HG02981 (cell line): ENCODE results near the gene LRRC46.

ENCODE experiments used
- ATAC-seq: cut with Tn5 transposase; IDR thresholded peaks from one replicate; pipeline ENCODE4 v1.9.1; 2021; ENCODE audit warnings: mild to moderate bottlenecking, moderate library complexity; ENCODE audit not compliant: unreplicated experiment

LRRC46 gene

DNA sequence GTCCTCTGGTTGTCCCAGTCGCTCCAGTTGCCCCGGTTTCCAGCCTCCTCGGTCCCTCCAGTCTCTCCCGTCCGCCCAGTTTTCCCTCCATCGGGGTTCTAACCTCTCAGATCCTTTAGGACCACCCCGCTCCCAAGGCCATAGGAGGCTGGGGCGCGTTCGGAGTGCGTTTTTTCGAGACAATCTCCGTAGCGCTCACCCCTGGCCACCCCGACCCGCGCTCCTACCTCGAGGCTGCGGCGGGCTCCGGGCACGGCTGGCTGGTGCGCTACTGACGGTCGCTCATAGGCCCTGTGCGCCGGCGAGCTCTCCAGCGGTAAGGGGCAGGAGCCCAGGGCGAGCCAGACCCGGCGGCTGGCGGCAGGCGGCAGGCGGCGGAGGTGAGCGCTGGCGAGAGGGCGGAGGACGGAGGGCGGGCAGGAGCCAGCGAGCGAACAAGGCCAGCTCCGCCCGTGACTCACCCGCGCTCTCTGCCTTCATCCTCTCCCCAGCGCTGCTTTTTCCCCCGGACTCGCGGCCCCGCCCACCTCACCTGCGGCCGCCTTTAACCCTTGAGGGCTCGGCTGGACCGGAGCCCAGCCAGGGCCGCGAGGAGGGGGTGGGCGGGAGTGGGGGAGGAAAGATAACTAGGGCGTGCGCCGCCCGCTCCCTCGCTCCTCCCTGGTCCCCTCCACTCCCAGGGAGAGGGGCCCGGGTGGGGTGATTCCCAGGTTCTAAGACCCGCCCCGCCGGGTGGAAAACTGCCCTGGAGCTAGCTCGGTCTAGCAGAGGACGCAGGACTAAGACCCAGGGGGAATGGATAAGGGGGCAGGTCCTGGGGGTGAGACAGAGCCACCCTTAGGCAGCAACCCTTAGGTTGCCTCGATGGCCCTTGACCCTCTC, 19.5 kb downstream of the LRRC46 start, which contains the start of gene SP6:
Gene SP6, minus strand, starts transcription at position 472 of the 882 bp plus-strand sequence. CDS start 2,734 bp downstream, outside the sequence.
- no peak for ATAC-seq

DNA sequence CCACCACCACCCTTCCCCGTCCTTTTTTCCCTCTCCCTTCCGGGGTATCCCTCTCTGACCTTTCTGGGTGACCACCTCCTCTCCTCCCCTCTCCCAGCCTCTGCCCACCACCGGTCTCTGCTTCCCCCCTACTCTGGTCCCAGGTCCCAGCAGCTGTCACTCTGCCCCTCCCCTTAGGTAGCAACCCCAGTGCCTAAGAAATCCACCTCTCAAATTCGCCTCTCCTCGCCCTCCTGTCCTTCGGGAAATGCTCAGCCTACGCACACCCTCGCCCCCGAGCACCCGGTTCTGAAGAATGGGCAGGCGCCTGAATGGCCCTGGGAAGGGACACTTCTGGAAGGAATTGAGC, 20.3 kb downstream of the LRRC46 start:
- no peak for ATAC-seq

DNA sequence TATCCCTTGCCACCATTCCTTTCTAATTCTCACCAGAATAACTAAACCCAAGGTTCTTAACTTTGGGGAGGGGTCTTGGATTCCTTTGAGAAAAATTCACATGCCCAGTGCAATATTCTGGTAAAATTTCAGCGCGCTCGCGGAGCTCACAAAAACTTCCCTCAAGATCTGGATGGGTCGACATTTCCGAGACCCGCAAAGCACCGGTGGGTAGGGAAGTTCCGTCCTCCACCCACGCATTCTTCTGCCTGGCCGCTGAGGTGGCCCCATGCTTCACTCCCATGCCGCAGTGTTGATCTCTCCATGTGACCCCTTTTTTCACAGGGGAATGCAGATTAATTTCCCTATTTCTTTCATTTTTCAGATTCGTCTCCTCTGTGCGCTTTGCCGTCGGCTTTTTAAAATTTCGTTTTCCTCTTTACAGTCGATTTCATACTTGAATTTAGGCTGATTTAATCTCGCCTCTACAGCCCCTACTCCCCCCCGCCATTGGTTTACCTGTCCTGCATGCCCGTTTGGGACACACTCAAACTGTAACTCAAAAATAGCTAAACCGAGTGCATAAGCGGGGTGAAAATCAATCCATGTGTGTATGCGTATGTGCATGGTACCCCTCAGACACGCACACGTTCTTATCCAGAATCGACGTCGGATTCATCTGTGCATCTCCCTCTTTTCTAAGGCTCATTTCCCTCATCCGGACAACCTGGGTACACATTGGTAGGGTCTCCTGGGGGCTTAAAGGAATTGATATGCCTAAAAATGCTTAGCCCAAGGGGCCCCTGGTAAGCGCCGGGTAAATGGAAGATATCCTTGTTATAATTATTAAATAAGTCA, 20.9 kb downstream of the LRRC46 start:
- no peak for ATAC-seq

DNA sequence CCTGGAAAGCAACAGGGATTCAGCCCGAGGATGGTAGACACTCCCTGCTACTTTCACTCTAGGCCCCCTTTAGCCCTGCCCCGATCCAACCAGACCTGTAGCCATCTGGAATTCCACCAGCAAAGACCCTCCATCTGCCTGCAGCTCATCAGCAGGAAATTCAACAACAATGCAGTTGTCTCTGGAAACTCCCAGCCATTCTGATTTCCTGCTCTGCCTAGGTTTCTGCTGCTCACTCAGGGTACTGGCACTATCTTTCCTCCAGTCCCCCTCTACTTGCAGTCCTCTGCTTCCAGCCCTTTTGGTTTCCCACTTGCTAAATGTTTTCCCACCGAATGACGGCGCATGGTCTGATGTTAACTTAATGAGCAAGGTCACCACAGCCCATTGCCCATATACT, 22.1 kb downstream of the LRRC46 start:
- ATAC-seq, result no peak

DNA sequence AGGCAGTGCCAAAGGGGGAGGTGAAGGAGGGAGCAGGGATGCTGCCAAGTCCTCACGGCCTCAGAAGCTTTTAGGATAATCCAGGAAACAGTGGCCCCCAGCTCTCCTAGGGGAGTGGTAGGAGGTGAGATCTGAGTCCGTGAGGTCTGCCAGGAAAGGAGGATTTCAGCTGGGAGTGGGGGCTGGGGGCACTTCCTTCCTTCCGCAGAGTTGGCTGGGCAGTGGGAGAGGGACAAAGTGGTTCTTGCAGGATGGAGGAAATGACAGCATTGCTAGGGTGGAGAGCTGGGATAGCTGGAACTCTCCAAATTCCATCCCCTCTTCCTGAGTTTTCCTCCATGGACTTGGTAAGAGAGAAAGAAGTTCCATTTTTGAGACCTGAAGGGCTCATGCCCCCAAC, 24.3 kb downstream of the LRRC46 start:
- ATAC-seq, result no peak

DNA sequence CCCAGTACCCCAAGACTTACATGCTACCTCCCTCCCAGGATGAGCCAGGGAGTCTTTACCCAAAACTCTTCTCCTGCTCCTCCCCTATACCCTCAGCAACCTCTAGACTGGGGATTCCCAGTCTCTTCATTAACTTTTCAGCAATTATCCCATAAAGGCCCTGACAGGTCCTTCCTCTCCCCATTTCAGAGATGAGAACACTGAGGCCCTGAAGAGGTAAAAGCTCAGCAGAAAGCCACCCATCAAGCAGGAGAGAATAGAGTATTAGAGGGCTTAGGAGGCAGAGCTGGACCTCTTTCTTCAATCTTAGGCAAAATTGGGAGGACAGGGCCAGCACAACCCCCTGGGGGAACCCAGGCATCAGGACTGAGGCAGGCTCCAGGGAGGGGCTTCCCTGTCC, 25.4 kb downstream of the LRRC46 start:
- no peak for ATAC-seq

DNA sequence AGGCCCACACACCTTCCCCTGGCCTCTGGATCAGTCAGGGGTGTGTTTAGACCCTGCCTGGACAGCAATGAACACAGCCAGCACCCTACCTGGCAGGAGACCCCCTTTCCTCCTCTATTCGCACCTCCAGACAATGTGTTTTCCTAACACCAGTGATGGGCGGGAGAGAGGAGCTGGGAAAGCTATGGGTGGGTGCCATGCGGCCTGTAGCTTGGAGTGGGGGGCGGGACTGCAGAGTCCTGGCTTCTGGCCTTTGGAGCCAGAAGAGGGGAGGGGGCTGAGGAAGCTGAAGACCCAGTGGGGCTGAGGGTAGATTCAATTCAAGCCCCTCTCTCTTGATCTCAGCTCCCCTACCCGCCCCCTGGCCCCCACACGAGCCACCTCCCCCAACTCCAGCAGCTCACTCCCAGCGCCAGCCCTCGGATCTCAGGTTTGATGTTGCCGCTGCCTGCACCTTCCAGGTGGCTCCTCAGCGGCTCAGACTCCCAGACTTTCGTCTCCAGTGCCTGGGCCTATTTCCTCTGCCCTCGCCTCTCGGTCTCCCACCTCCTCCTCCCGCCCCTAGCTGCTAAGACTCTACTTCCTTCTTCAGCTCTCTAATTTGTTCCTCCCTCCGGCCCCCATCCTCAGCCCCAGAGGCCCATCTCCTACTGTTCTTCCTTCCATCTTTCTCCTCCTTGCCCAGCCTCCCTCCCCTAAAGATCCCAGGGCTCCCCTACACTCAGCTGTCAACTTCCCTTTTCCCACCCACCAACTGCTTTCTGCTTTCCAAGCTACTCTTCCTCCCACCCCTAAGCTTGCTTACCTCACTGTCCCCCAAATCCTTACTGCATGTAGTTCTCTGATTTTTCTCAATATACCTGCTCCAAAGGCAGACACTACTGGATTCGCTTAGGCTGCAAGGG, 26.3 kb downstream of the LRRC46 start:
- ATAC-seq, result no peak

DNA sequence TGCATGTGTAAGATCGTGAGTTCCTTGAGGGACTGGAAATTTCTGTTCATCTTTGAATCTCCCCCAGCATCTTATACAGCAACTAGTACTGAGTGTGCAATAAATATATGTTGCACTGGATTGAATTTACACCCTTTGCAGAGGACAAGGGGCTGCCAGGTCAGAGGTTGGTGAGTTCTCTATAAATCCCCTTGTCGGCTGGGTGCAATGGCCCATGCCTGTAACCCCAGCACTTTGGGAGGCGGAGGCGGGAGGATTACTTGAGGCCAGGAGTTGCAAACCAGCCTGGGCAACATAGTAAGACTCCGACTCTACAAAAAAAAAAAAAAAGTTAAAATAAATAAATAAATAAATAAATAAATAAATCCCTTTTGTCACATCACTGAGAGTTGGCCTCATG, 28.9 kb downstream of the LRRC46 start:
- no peak for ATAC-seq

DNA sequence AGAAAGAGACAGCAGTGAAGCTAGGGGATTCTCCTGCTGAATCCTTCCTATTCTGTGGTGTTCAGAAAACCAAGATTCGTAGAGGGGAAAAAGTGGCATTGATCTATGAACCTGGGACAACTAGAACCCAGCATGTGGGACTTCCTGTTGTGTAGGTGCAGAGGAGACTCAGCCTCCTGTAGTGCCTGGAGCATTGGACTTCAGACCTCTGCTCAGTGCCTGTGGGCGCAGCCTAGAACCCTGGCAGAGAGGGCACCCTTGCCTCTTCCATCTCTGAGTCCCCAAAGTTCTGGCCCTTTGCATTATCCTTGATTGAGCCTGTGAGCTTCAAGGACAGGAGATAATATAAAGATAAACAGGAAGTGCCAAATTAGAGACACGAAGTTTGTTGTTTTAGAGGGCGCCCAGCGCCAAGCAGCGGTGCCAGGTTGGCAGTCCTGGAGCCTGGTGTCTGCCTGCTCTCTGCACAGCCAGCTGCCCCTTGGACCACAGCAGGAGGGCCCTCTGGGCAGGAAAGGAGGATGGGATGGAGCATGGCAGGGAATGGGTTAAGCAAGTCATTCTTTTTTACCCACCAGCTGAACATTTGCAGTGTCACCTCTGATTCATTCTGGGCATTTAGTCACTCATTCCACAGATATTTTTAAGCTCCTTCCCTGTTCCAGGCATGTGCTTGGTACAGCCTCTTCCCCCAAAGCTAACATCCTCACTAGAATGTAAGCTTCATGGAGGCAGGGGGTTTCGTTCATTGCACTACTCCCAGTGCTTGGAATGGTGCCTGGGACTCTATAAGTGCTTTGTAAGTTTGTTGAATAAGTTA, 31.4 kb downstream of the LRRC46 start:
- no peak for ATAC-seq

DNA sequence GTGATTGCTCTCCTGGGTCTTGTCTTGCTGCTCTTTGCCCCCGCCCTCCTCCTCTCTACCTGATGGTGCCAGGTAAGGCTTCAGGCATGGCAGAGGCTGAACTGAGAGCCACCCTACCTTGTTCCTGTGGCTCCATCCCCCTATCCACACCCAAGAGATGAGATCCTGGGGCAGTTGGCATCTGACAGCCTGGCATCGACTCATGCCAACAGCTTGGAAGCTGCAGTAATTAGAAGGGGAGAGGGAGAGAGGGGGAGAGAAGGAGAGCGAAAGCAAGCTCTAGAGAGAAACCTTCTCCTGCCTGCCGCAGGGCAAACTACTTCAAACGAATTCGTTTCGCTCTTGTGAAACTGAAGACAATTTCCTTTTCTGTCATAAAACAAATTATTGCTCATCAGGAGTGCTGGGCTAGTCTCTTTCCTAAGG, 33.3 kb downstream of the LRRC46 start:
- ATAC-seq, result no peak

DNA sequence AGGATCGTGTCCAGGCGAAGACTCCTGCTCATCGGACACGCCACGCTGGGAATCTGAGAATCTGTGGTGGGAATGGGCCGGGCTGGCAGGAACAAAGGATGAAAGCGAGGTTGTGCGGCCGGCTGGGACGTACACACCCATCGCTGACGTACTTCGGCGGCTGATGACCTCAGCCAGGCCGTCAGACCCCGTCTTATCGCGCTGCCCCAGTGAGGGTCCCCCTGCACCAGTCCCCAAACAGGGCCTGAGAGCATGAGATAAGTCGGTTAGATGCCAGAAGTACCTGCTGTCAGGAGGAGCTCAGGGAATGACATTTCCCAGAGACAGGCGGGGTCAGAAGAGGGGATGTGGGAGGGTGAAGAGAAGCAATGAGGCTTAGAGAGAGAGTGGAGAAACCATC, 35.5 kb downstream of the LRRC46 start:
- ATAC-seq, result no peak

DNA sequence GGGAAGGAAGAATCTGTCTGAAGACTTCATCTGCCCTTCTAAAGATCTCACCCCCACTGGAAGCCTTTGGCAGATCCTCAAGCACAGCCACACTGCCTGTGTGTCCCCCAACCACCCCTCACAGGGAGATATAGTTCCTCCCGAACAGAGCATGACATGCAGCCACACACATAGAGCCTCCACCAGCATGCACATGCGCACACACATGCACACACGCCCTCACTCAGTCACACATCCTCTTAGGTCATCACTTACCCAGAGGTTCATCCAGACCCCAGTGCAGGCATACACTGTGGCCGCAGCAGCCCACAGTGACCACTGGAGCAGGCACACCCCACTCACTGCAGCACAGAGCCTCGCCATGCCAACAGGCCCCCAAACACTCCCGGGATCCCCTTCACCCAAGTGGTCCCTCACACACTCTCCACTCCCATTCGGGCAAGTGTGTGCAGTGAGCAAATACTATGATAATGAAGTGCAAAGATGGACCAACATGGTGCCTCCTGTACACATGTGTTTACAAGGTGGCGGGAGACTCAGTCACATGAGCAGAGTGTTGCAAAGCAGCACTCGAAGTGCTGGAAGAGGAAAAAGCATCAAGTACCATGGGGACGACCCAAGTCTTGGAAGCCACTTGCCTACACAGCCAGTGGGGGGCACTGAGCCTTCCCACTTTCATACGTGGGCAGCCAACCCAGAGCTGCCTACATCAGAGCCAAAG, 36.5 kb downstream of the LRRC46 start:
- ATAC-seq, result no peak

DNA sequence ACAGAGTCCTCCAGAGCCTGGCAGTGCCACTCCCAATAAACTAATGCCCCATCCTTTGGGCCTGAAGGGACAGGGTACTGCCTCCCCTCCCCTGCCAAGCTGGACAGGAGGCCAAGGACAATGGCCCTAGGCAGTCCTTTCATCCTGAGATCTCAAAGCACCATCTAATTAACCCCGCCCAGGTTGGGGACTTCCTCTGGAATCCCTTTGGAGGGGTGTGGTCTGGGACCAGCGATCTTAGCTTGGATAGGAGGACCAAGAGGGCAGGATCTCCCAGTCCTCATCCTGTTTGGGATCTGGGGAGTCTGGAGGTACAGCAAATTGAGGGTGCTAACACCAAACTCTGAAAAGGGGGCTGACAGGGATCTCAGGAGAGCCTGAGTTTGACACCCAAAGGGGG, 37.6 kb downstream of the LRRC46 start:
- ATAC-seq, result no peak

DNA sequence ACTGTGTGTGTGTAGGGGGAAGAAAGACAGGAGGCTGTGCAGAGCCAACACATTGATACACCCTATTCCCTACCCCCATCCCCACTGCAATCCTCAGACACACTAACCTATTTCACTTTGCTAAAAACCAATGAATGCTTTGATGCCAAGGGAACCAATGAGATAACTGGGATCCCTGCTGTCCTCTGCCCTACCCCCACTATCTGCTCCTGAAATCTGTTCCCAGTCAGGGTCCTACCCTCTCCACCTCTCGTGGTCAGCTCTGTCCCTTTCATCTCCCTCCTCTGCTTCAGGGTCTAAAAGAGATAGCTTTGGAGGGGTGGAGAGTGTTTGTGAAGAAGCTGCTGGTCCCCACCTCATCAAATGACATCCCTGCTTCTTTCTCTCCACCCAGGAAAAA, 38.6 kb downstream of the LRRC46 start:
- ATAC-seq, result no peak

DNA sequence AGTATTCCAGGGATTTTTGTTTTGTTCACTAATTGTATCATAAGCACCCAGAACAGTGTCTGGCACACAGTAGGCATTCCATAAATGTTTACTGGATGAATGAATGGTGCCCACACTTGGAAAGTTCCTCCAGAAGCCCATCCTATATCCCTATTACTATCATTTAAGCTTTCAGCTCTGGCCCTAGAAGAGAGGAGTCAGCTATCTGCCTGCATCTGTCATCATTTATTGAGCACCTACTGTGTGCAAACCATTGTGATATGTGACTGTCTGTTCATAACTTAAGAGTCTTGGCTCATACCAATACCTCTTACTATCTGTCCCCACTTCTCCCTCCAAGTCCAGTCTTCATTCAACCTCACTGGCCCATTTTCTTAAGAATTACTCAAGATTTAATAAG, 39.6 kb downstream of the LRRC46 start:
- ATAC-seq, result no peak

DNA sequence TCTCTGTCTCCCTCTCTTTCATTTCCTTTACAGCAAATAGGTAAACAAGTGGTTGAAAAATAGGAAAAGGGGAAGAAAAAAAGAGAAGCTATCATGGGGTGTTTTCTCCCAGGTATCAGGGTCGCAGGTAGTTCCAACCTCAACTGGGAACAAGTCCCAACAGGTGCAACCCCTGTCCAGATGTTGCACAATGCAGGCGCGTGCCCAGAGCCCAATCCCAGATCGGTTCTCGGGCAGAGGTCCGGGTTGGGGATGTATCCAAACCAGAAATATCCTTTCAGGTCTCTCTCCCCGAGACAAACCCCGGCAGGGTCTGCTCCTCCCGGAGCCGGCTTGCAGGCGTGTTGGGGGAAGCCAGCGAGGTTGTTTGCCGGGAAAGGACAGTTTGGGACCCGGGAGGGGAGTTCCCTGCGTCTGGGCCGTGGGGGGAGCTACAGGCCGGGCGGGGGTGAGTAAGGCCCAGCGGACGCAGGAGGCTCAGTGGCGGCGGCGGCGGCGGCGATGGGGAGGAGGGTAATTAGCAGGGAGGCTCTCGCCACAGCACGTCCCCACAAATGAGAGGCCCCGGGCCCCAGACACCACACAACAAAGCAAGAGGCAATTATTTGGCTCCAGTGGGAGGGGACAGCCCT, 40.7 kb downstream of the LRRC46 start:
- no peak for ATAC-seq

DNA sequence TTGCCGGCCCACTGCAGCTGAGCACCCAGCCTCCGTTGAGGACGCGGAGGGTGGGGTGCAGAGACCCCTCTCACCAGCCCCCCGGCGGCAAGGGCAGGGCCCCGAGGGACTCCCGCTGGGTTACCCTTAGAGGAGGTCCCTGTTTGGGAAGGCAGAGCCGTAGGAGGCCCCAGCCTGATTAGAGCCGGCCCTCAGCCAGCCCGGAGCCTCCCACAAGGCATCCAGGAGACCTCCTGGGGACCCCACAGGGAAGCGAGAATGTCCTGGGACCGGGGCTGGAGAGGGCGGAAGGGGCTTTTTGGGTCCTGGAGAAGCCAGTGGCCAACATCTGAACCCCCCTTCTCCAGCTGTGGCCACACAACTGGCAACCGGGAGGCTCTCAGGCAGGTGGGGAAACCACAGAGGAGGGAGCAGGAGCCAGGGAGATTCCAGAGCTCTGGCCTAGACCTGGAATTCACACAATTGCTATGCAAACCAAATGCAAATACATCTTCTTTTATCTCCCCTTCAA, 41.2 kb downstream of the LRRC46 start:
- ATAC-seq, result no peak

DNA sequence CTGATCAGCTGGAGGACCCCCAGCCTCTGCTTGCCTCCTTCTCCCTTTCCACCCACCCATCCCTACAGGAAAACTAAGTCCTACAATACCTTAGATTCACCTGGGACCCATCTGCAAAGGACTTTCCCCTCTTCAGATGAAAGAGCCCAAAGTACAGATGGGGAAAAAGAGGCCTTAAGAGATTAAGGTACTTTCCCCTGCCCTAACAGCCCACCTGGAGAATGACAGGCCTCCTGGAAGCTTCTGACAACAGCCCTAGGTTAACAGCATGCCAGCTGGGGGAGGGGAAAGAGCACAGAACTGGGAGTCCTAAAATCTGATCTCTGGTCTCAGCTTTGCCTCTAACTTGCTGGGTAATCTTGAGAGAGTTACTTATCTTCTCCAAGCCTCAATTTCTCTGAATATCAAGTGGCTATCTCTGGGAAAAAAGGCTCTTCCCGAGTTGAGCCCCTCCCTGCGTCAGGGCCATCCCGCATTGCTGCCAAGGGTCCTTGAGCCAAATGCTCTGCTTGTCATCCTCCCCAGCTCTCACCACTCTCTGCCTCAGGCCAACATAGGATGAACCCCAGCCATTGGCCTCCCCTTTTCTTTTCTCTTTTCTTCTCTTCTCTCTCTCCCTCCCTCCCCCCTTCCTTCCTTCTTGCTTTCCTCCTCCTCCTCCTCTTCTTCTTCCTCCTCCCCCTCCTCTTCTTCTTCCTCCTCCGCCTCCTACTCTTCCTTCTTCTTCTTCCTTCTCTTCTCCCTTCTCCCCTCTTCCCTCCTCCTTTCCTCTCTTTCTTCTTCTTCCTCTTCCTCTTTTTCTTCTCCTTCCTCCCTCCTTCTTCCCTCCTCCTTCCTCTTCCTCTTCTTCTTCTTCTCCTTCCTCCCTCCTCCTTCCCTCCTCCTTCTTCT, 42.0 kb downstream of the LRRC46 start:
- no peak for ATAC-seq
